SJSA1 (cell line): Measurements from ENCODE around the gene SEC14L5. TPM values are rescaled to one million over a fixed set of nuclear protein-coding genes. Genes with fewer than 3 reads are reported as not detected.
"Not testable (repeated sequence)": the region's sequence is repeated elsewhere in the genome, so short reads cannot be mapped to it uniquely, and the experiment has no call there.

Experiments
- DNase-seq, 2 experiments: peaks; one replicate each; pipeline ENCODE4 v3.0.0-alpha.2; 2015 to 2020; ENCODE audit warnings: low spot score in 2 of 2, low read depth in 1 of 2
- H3K27ac ChIP-seq: fragments of 250-450 bp; sonication (Bioruptor Pico); 2 replicates; pipeline ENCODE4 v1.5.1; 2020; ENCODE audit warnings: mild to moderate bottlenecking, moderate library complexity
- H3K27me3 ChIP-seq: fragments of 250-450 bp; sonication (Bioruptor Pico); replicated peaks from 2 replicates; pipeline ENCODE4 v1.5.1; 2020; ENCODE audit warnings: mild to moderate bottlenecking, moderate library complexity
- H3K36me3 ChIP-seq: fragments of 250-450 bp; sonication (Bioruptor Pico); 2 replicates; pipeline ENCODE4 v1.5.1; 2020; ENCODE audit warnings: mild to moderate bottlenecking
- H3K4me1 ChIP-seq: fragments of 250-450 bp; sonication (Bioruptor Pico); replicated peaks from 2 replicates; pipeline ENCODE4 v1.6.1; 2021; ENCODE audit warnings: mild to moderate bottlenecking
- H3K4me3 ChIP-seq: fragments of 250-450 bp; sonication (Bioruptor Pico); 2 replicates; pipeline ENCODE4 v1.5.1; 2020; ENCODE audit warnings: mild to moderate bottlenecking
- H3K9me3 ChIP-seq: fragments of 250-450 bp; sonication (Bioruptor Pico); replicated peaks from 2 replicates; pipeline ENCODE4 v1.5.1; 2020; ENCODE audit warnings: mild to moderate bottlenecking
- total RNA-seq: library from RNA; depleted of rRNA; stranded (reverse); fragments of >200 nt; shearing (Covaris generic); gene quantifications from 2 replicates; pipeline ENCODE4 v1.2.3, GENCODE V29; 2014

The SEC14L5 gene
- total RNA-seq, 1 experiment from 2014 or later = not detected

DNA sequence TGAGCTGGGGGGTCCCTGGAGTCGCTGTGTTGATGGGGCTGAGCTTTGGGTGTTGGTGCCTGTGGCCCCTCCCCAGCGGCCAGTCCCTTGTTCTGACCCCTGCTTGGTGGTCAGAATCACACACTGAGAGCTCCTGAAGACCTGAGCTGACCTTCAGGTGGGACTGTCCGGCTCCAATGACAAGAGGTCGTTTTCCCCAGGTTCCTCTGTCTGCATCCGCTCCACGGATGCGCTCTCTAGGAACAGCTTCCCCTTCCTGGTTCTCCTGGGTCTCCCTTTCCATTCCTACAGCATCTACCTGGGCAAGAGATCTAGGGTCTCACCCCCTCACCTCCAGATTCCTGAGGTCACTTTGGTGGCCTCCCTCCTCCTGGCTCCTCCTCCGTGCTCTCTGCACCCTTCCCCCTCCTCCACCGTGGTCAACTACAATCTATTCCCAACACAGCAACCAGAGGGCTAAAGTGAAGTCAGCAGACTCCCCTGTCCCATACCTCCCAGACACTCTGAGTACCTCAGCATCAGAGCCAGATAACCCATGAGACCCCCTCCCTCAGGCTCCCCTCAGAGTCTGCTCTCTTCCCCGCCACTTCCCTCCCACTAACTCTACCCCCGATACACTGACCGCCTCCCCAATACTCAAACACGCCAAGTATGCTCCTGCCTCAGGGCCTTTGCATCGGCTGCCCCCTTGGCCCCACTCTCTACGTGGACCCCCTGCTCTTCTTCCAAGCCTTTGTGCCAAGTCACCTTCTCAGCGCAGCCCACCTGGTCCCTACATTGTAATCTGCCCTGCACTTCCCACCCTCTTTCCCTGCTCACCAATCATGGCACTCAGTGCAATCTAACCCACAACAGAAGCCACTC, 9.0 kb upstream of the SEC14L5 start:
- Histone ChIP-seq H3K9me3 (no peaks in the 10 kb centered on the region), H3K27me3 (no peaks in the 10 kb centered on the region), H3K36me3 (no peaks in the 10 kb centered on the region), H3K4me1 (peaks cover 20% of the 10 kb centered on the region), H3K27ac (no peak overlapping the region), H3K4me3 (no peak overlapping the region)
- DNase-seq = no peak

DNA sequence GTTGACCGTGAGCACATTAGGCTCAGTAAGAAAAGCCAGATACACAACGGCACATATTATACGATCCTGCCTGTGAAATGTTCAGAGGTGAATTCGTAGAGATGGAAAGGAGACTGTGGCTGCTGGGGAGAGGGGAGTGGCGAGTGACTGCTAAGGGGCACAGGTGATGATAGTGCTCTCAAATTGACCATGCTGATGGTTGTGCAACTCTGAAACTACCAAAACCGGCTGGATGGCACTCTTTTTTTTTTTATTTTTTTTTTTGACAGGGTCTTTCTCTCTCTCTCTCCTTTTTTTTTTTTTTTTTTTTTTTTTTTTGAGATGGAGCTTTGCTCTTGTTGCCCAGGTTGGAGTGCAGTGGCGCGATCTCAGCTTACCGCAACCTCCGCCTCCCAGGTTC, 8.1 kb upstream of the SEC14L5 start:
- H3K36me3 ChIP-seq = no peaks in the 10 kb centered on the region
- peaks cover 13% of the 10 kb centered on the region for H3K4me1 ChIP-seq
- no peak overlapping the region for H3K27ac ChIP-seq
- no peak for DNase-seq
- no peaks in the 10 kb centered on the region for H3K9me3 ChIP-seq
- no peak overlapping the region for H3K4me3 ChIP-seq
- H3K27me3 ChIP-seq = no peaks in the 10 kb centered on the region

DNA sequence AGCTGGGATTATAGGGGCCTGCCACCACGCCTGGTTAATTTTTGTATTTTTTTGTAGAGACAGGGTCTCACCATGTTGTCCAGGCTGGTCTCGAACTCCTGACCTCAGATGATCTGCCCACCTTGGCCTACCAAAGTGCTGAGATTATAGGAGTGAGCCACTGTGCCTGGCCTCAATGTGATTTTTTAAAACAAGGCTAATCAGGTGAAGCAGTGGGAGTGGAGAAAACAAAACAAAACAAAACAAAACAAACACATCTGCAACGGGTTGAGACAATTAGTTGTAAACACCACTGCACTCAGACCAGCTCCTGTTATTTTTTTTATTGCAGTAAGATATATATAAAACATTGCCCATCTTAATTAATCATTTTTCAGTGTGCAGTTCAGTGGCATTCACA, 6.5 kb upstream of the SEC14L5 start:
- not testable (repeated sequence) for H3K36me3 ChIP-seq, DNase-seq, H3K27ac ChIP-seq, H3K9me3 ChIP-seq, H3K4me1 ChIP-seq, H3K4me3 ChIP-seq, H3K27me3 ChIP-seq

DNA sequence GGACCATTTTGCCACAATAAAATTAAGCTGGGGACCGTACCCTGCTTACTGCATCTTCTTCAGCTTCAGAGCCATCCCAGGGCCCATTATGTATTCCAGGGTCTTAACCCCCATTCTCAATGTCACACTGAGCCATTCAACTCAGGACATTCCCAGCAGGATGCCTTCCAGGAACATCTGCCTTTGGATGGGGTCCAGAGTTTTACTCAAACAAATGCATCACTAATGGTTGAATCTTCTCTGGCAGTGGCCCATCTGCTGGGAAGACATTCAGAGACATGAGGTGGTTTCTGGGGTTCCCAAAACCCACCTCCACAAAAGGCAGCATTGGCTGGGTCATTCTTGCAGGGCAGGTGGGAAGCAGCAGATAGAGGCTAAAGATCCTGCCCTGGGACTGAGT, 3.4 kb upstream of the SEC14L5 start:
- Histone ChIP-seq H3K9me3 (no peaks in the 10 kb centered on the region), H3K27ac (no peak overlapping the region), H3K27me3 (peaks cover 7% of the 10 kb centered on the region), H3K4me1 (peaks cover 15% of the 10 kb centered on the region), H3K4me3 (no peak overlapping the region), H3K36me3 (no peaks in the 10 kb centered on the region)
- no peak for DNase-seq

DNA sequence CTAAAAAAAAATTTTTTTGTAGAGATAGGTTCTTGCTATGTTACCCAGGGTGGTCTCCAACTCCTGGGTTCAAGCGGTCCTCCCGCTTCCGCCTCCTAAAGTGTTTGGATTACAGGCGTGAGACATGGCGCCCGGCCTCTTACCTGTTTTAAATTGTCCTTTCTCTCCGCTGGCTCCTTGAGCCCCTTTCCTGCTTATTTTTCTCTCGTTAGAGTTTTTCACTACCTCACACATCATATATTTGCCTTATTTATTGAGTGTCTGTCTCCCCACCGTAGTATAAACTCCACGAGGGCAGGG, 760 bp upstream of the SEC14L5 start:
- DNase-seq = peak in 1 of 2 experiments; percentile 15
- Histone ChIP-seq H3K36me3 (no peaks in the 10 kb centered on the region), H3K9me3 (no peaks in the 10 kb centered on the region), H3K4me1 (peaks cover 18% of the 10 kb centered on the region), H3K27me3 (peaks cover 11% of the 10 kb centered on the region), H3K27ac (no peak overlapping the region), H3K4me3 (peak overlapping the region; percentile 42)

DNA sequence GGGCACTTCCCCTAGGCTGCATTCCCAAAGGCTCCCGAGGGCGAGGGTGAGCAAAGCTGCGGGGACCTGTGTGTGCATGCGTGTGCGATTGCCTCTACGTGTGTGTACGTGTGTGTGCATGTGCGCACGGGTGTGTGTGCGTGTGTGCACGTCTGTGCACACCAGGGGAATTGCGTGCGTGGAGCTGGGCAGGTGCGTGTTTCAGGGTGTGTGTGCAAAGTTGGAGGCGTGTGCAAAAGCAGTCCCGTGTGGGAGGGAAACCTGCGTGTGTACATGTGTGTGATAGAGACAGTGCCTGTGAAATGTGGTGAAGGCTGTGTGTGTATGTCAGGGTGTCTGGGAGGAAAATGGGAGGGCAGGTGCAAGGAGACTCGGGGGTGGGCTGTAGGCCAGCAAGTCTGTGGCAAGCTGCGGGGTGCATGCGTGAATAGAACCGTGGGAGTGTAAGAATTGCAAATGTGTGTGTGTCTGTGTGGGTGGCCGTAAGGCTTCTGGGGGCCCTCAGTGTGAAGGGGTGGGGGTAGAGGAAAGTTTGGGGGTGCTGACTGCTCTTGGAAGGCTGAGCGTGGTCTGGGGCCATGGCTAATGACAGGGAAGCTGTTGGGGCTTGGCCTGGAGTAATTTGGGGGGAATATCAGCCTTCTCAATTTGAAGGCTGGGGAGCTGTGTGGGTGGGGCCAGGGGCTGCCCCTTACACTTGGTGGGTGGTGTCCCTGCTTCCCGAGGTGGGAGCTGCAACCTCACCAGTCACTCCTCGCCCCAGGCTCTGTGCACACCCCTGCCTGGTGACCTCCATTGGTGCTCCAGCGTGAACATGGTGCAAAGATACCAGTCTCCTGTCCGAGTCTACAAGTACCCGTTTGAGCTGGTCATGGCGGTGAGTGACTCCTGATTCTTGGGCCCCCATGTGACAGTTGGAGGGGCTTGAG, 644 bp downstream of the SEC14L5 start:
- H3K4me3 ChIP-seq = peak overlapping the region; percentile 22
- no peaks in the 10 kb centered on the region for H3K36me3 ChIP-seq
- no peak overlapping the region for H3K27ac ChIP-seq
- H3K9me3 ChIP-seq = no peaks in the 10 kb centered on the region
- no peak for DNase-seq
- H3K27me3 ChIP-seq = peaks cover 13% of the 10 kb centered on the region
- peaks cover 18% of the 10 kb centered on the region for H3K4me1 ChIP-seq

DNA sequence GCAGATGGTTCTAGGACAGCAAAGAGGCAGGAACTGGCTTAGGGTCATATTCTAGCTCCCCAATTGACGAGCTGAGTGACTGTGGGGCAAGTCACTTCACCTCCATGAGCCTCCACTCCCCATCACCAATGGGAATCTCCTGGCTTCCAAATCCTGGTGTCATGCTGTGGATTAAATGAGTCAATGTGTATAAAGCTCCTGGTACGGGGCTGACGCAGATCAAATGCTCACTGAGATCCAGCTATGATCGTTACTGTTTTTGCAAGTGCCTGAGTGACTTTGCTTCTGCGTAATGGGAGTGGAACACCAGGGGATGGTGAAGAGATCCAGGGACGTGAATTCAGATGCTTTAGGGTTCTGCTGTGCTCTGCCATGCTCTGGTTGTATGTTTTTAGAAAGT, 2.4 kb downstream of the SEC14L5 start:
- H3K4me3 ChIP-seq = no peak overlapping the region
- H3K27me3 ChIP-seq = peaks cover 13% of the 10 kb centered on the region
- no peaks in the 10 kb centered on the region for H3K36me3 ChIP-seq
- H3K27ac ChIP-seq = no peak overlapping the region
- DNase-seq = no peak
- no peaks in the 10 kb centered on the region for H3K9me3 ChIP-seq
- peaks cover 18% of the 10 kb centered on the region for H3K4me1 ChIP-seq

DNA sequence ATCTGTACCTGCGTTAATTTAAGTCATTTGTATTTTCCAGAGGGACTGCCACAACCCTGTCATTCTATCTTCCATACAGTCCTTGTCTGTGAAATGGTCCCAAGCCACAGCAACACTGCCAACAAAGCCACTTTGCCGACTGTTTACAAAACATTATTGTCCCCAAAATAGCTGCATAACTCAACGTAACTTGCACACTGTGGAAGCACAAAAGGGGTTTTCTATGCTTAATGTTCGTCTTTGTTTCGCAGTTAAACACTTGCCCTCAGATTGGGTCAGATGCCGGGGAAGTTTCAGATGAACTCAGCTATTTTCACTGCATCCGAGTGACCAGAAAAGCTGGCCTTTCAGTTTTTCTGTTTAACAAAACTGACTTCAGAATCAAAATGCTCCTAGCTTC, 4.6 kb downstream of the SEC14L5 start:
- Histone ChIP-seq H3K27me3 (peaks cover 9% of the 10 kb centered on the region), H3K4me3 (no peak overlapping the region), H3K27ac (no peak overlapping the region), H3K9me3 (no peaks in the 10 kb centered on the region), H3K36me3 (no peaks in the 10 kb centered on the region), H3K4me1 (peaks cover 10% of the 10 kb centered on the region)
- DNase-seq = no peak

DNA sequence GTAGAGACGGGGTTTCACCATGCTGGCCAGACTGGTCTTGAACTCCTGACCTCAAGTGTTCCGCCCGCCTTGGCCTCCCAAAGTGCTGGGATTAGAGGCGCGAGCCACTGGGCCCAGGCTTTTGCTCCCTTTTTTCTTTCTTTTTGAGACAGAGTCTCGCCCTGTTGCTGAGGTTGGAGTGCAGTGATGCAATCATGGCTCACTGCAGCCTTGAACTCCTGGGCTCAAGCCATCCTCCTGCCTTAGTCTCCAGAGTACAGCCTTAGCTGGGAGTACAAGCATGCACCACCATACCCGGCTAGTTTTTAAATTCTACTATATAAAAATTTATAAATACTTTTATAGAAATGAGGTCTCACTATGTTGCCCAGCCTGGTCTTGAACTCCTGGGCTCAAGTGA, 5.4 kb downstream of the SEC14L5 start:
- not testable (repeated sequence) for H3K9me3 ChIP-seq, DNase-seq, H3K27me3 ChIP-seq, H3K4me1 ChIP-seq, H3K27ac ChIP-seq, H3K36me3 ChIP-seq, H3K4me3 ChIP-seq

DNA sequence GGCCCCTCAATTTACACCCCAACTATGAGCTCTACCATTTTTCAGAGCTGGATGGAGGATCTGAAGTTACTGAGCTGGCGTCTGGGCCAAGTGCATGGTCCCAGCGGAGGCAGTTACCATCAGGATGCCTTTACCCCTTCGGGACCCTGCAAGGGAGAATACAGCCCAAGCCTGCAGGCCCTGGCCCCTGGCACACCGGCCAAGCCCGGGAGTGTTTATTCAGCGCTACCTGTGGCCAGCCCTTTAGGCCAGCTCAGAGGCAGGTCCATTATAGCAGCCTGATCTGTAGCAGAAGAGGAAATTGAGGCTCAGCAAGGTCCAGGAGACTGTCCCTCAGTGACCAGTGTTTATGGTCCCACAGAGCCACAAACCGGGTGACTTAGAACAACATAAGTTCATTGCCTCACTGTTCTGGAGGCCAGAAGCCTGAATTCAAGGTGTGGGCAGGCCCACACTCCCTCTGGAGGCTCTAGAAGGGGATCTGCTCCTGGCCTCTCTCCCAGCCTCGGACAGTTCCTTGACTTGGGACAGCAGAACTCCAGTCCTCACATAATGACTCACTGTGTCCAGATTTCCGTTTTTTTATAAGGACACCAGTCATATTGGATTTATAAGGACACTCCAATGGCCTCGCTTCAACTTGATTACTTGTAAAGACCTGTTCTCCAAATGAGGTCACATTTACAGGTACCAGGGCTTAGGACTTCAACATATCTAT, 8.8 kb downstream of the SEC14L5 start:
- no peaks in the 10 kb centered on the region for H3K4me1 ChIP-seq
- no peak overlapping the region for H3K4me3 ChIP-seq
- no peaks in the 10 kb centered on the region for H3K9me3 ChIP-seq
- no peak overlapping the region for H3K27ac ChIP-seq
- no peak for DNase-seq
- no peaks in the 10 kb centered on the region for H3K36me3 ChIP-seq
- H3K27me3 ChIP-seq = peaks cover 6% of the 10 kb centered on the region; the same call in 1 of the 2 replicates

DNA sequence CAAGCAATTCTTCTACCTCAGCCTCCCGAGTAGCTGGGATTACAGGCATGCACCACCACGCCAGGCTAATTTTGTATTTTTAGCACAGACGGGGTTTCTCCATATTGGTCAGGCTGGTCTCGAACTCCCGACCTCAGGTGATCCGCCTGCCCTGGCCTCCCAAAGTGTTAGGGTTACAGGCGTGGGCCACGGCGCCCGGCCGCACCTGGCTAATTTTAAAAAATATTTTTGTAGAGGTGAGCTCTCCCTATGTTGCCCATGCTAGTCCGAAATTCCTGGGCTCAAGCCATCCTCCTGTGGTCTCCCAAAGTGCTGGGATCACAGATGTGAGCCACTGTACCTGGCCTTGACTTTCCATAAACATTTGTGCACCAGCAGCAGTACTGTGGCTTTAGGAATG, 10.1 kb downstream of the SEC14L5 start:
- DNase-seq, H3K4me3 ChIP-seq, H3K9me3 ChIP-seq, H3K36me3 ChIP-seq, H3K27me3 ChIP-seq, H3K27ac ChIP-seq, H3K4me1 ChIP-seq: not testable (repeated sequence)

DNA sequence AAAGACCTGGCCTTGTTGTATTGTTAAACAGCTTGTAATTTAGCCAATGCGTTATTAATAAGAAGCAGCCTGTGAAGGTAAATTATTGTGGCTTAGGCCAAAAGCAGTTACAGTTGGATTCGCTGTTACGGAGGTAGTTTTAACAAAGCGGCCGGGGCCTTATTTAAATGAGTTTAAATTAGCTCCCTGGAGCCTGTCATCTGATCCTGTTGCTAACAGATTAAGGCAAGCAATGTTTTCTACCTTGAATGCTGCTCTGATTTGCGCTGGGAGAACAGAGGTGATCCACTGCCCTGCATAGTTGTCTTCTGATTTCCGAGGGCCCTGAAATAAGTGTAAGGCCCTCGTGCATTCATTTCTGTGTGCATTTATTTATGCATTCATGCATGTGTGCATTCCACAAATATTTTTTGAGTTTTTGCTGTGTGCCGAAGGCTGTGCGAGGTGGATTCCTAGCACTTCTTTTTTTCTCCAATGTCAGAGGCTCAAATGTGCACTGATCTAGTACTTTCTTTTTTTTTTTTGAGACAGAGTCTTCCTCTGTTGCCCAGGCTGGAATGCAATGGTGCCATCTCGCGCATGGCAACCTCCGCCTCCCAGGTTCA, 10.9 kb downstream of the SEC14L5 start:
- H3K27me3 ChIP-seq = peaks cover 4% of the 10 kb centered on the region; the same call in 1 of the 2 replicates
- no peak overlapping the region for H3K4me3 ChIP-seq
- no peaks in the 10 kb centered on the region for H3K36me3 ChIP-seq
- no peaks in the 10 kb centered on the region for H3K9me3 ChIP-seq
- no peak overlapping the region for H3K27ac ChIP-seq
- no peak for DNase-seq
- H3K4me1 ChIP-seq = no peaks in the 10 kb centered on the region

DNA sequence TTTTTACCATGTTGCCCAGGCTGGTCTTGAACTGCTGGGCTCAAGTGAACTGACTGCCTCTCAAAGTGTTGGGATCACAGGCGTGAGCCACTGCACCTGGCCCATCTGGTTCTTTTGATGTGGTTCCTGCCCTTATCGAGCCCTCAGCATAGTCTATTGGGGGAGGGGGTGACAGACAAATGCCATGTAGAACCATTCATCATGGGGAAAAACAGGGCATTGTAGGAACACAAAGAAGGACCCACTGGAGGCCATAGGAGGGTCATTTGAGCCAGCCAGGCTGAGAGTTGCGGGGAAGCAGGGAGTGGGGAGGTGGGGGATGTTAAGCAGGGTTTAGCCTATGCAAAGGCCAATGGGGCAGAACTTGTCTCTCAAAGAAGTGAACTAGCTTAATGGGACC, 11.9 kb downstream of the SEC14L5 start:
- no peak for DNase-seq
- Histone ChIP-seq H3K4me3 (no peak overlapping the region), H3K9me3 (no peaks in the 10 kb centered on the region), H3K4me1 (no peaks in the 10 kb centered on the region), H3K27ac (no peak overlapping the region), H3K27me3 (peaks cover 4% of the 10 kb centered on the region; the same call in 1 of the 2 replicates), H3K36me3 (no peaks in the 10 kb centered on the region)
